HEK293 (cell line): Measurements from ENCODE around the gene DIP2C.

Experiments
- CTCF ChIA-PET: fragments of 350-600 bp; formaldehyde crosslinking; extraction: SDS; loops from one replicate; lab custom pipeline; 2021; ENCODE audit warnings: antibody characterized with exemption; lab: Yijun Ruan, JAX
- POLR2A ChIA-PET: fragments of 300-600 bp; formaldehyde crosslinking; extraction: SDS; loops from one replicate; lab custom pipeline; 2020; ENCODE audit warnings: antibody characterized with exemption, inconsistent platforms; lab: Yijun Ruan, JAX
- H3K27ac ChIP-seq: fragments of 200-500 bp; sonication (Bioruptor generic); 2 replicates; pipeline ENCODE4 v1.5.1; 2014; ENCODE audit warnings: low read depth, low read length, control low read depth, inconsistent platforms; ENCODE audit errors: extremely low read depth
- H3K36me3 ChIP-seq, 2 experiments: fragments of 200-500 bp in 1 of 2; sonication (Bioruptor generic) in 1 of 2; 1 replicate in 1 of 2; 2 replicates in 1 of 2; pipeline ENCODE4 v1.5.1; 2014 to 2017; ENCODE audit warnings: inconsistent platforms in 2 of 2, low read length in 2 of 2; ENCODE audit not compliant: control insufficient read depth in 2 of 2, insufficient read depth in 1 of 2
- H3K4me1 ChIP-seq: fragments of 200-500 bp; sonication (Bioruptor generic); 2 replicates; pipeline ENCODE4 v1.5.1; 2014; ENCODE audit warnings: mild to moderate bottlenecking, low read length, inconsistent platforms; ENCODE audit not compliant: control insufficient read depth, insufficient read depth
- H3K4me3 ChIP-seq: 2 replicates; pipeline ENCODE4 v1.5.1; 2011; ENCODE audit warnings: low read depth, mild to moderate bottlenecking, control low read depth, low read length, moderate library complexity
- H3K9me3 ChIP-seq: fragments of 200-500 bp; sonication (Bioruptor generic); 2 replicates; pipeline ENCODE4 v1.5.1; 2014; ENCODE audit warnings: low read depth, low read length, inconsistent platforms; ENCODE audit not compliant: control insufficient read depth, insufficient read depth
- GFI1B ChIP-seq: fragments of 450-650 bp; formaldehyde crosslinking; IDR thresholded peaks from 2 replicates; pipeline ENCODE4 v1.5.1; 2016; ENCODE audit warnings: missing biosample characterization, missing genetic modification characterization
- KLF1 ChIP-seq: fragments of 450-650 bp; formaldehyde crosslinking; IDR thresholded peaks from 2 replicates; pipeline ENCODE4 v1.5.1; 2016; ENCODE audit warnings: missing biosample characterization, missing genetic modification characterization
- KLF10 ChIP-seq: fragments of 450-650 bp; IDR thresholded peaks from 2 replicates; pipeline ENCODE4 v1.5.1; 2018; ENCODE audit warnings: missing biosample characterization, mild to moderate bottlenecking, missing genetic modification characterization
- KLF8 ChIP-seq: fragments of 450-650 bp; formaldehyde crosslinking; IDR thresholded peaks from 2 replicates; pipeline ENCODE4 v1.5.1; 2016; ENCODE audit warnings: missing biosample characterization, missing genetic modification characterization
- MEIS1 ChIP-seq: sonication (generic); formaldehyde crosslinking; IDR thresholded peaks from 2 replicates; pipeline ENCODE4 v1.8.1; 2022; ENCODE audit warnings: missing genetic modification reagents, mild to moderate bottlenecking, borderline replicate concordance
- PBX3 ChIP-seq: sonication (generic); formaldehyde crosslinking; IDR thresholded peaks from 2 replicates; pipeline ENCODE4 v1.8.1; 2022; ENCODE audit warnings: mild to moderate bottlenecking, moderate library complexity, missing genetic modification reagents
- ZBTB48 ChIP-seq: fragments of 450-650 bp; formaldehyde crosslinking; IDR thresholded peaks from 2 replicates; pipeline ENCODE4 v1.5.1; 2016; ENCODE audit warnings: missing biosample characterization, missing genetic modification characterization
- ZBTB7A ChIP-seq: fragments of 450-650 bp; formaldehyde crosslinking; IDR thresholded peaks from 2 replicates; pipeline ENCODE4 v1.5.1; 2016; ENCODE audit warnings: low read depth, missing biosample characterization, missing genetic modification characterization
- ZFP3 ChIP-seq: fragments of 450-650 bp; formaldehyde crosslinking; IDR thresholded peaks from 2 replicates; pipeline ENCODE4 v1.5.1; 2016; ENCODE audit warnings: low read depth, missing biosample characterization, missing genetic modification characterization
- ZFP37 ChIP-seq: fragments of 450-650 bp; formaldehyde crosslinking; IDR thresholded peaks from 2 replicates; pipeline ENCODE4 v1.5.1; 2016; ENCODE audit warnings: missing biosample characterization, missing genetic modification characterization
- ZFP69B ChIP-seq: fragments of 450-650 bp; formaldehyde crosslinking; IDR thresholded peaks from 2 replicates; pipeline ENCODE4 v1.5.1; 2016; ENCODE audit warnings: missing biosample characterization, missing genetic modification characterization
- ZNF146 ChIP-seq: fragments of 450-650 bp; formaldehyde crosslinking; IDR thresholded peaks from 2 replicates; pipeline ENCODE4 v1.5.1; 2016; ENCODE audit warnings: missing biosample characterization, missing genetic modification characterization
- ZNF169 ChIP-seq: fragments of 450-650 bp; formaldehyde crosslinking; IDR thresholded peaks from 2 replicates; pipeline ENCODE4 v1.5.1; 2016; ENCODE audit warnings: missing biosample characterization, missing genetic modification characterization
- ZNF184 ChIP-seq: fragments of 450-650 bp; IDR thresholded peaks from 2 replicates; pipeline ENCODE4 v1.5.1; 2018; ENCODE audit warnings: missing biosample characterization, mild to moderate bottlenecking, missing genetic modification characterization
- ZNF2 ChIP-seq: fragments of 450-650 bp; formaldehyde crosslinking; IDR thresholded peaks from 2 replicates; pipeline ENCODE4 v1.5.1; 2016; ENCODE audit warnings: missing biosample characterization, missing genetic modification characterization
- ZNF223 ChIP-seq: fragments of 450-650 bp; formaldehyde crosslinking; IDR thresholded peaks from 2 replicates; pipeline ENCODE4 v1.5.1; 2016; ENCODE audit warnings: missing biosample characterization, missing genetic modification characterization
- ZNF398 ChIP-seq: fragments of 450-650 bp; formaldehyde crosslinking; IDR thresholded peaks from 2 replicates; pipeline ENCODE4 v1.5.1; 2017; ENCODE audit warnings: missing biosample characterization, missing genetic modification characterization
- ZNF433 ChIP-seq: fragments of 450-650 bp; formaldehyde crosslinking; IDR thresholded peaks from 2 replicates; pipeline ENCODE4 v1.5.1; 2016; ENCODE audit warnings: missing biosample characterization, missing genetic modification characterization, low read depth
- ZNF555 ChIP-seq: fragments of 450-650 bp; formaldehyde crosslinking; conservative IDR thresholded peaks from 2 replicates; pipeline ENCODE4 v1.5.1; 2017; ENCODE audit warnings: missing biosample characterization, mild to moderate bottlenecking, missing genetic modification characterization, inconsistent platforms
- ZNF654 ChIP-seq: fragments of 450-650 bp; formaldehyde crosslinking; IDR thresholded peaks from 2 replicates; pipeline ENCODE4 v1.5.1; 2016; ENCODE audit warnings: low read depth, missing biosample characterization, missing genetic modification characterization
- ZNF660 ChIP-seq: fragments of 450-650 bp; IDR thresholded peaks from 2 replicates; pipeline ENCODE4 v1.5.1; 2018; ENCODE audit warnings: missing biosample characterization, mild to moderate bottlenecking, missing genetic modification characterization
- ZNF704 ChIP-seq: fragments of 450-650 bp; formaldehyde crosslinking; IDR thresholded peaks from 2 replicates; pipeline ENCODE4 v1.5.1; 2016; ENCODE audit warnings: missing biosample characterization, missing genetic modification characterization
- ZNF76 ChIP-seq: fragments of 450-650 bp; formaldehyde crosslinking; IDR thresholded peaks from 2 replicates; pipeline ENCODE4; 2016; ENCODE audit warnings: low read depth, missing biosample characterization, missing genetic modification characterization, borderline replicate concordance
- ZNF777 ChIP-seq: fragments of 450-650 bp; formaldehyde crosslinking; IDR thresholded peaks from 2 replicates; pipeline ENCODE4 v1.5.1; 2017; ENCODE audit warnings: missing biosample characterization, missing genetic modification characterization, borderline replicate concordance
- ZSCAN18 ChIP-seq: fragments of 450-650 bp; formaldehyde crosslinking; IDR thresholded peaks from 2 replicates; pipeline ENCODE4 v1.5.1; 2016; ENCODE audit warnings: missing biosample characterization, missing genetic modification characterization
- ZSCAN4 ChIP-seq: fragments of 450-650 bp; formaldehyde crosslinking; IDR thresholded peaks from 2 replicates; pipeline ENCODE4 v1.5.1; 2017; ENCODE audit warnings: missing biosample characterization, missing genetic modification characterization

DIP2C gene

GRCh38 chr10:670990-671389 lies 18.5 kb downstream of the DIP2C start:
- no peaks in the 10 kb centered on the region for H3K9me3 ChIP-seq
- H3K36me3 ChIP-seq: peaks cover 0 to 10% of the 10 kb centered on the region in 2 experiments; a peak in 1 of 3 replicates
- TF ChIP-seq ZFP37 (tag by site-specific recombination): no peak
- no peak for TF ChIP-seq ZSCAN18 (tag by site-specific recombination)
- TF ChIP-seq ZNF146 (tag by site-specific recombination): no peak
- TF ChIP-seq ZFP69B (tag by site-specific recombination): no peak
- no peak for TF ChIP-seq ZNF76 (tag by site-specific recombination)
- TF ChIP-seq KLF8 (tag by site-specific recombination): no peak
- TF ChIP-seq ZNF169: no peak
- no peak overlapping the region for H3K27ac ChIP-seq
- H3K4me3 ChIP-seq: no peak overlapping the region
- CTCF ChIA-PET: no interaction called here
- H3K4me1 ChIP-seq: no peaks in the 10 kb centered on the region; the same call in 1 of the 2 replicates
- POLR2A ChIA-PET: no interaction called here

- TF ChIP-seq ZFP69B (tag by site-specific recombination) (no peak), ZSCAN4 (tag by site-specific recombination) (peak; percentile 63), ZNF2 (0 out of 2 replicates have a peak, but pooled peaks have one; percentile 19), ZNF704 (no peak), ZNF184 (tag by site-specific recombination) (no peak)
- Histone ChIP-seq H3K4me1 (no peaks in the 10 kb centered on the region; the same call in 1 of the 2 replicates), H3K36me3 (peaks cover 0 to 10% of the 10 kb centered on the region in 2 experiments; a peak in 1 of 3 replicates), H3K27ac (no peak overlapping the region), H3K9me3 (no peaks in the 10 kb centered on the region), H3K4me3 (no peak overlapping the region)
- ChIA-PET POLR2A (no interaction called here), CTCF (no interaction called here)
These were observed 19.4 kb downstream of the DIP2C start for GRCh38 chr10:670038-670437.

- no peaks in the 10 kb centered on the region; the same call in 1 of the 2 replicates for H3K4me1 ChIP-seq
- H3K9me3 ChIP-seq: no peaks in the 10 kb centered on the region
- POLR2A ChIA-PET: no interaction called here
- no peak overlapping the region for H3K27ac ChIP-seq
- H3K4me3 ChIP-seq: no peak overlapping the region
- H3K36me3 ChIP-seq: peaks cover 0 to 10% of the 10 kb centered on the region in 2 experiments; a peak in 1 of 3 replicates
- CTCF ChIA-PET: no interaction called here
- TF ChIP-seq ZNF398 (no peak), ZNF777 (tag by site-specific recombination) (no peak), ZNF433 (tag by site-specific recombination) (no peak), KLF1 (tag by site-specific recombination) (no peak), KLF10 (tag by site-specific recombination) (no peak), ZBTB7A (tag by site-specific recombination) (no peak), GFI1B (tag by site-specific recombination) (no peak), MEIS1 (no peak), ZFP3 (no peak), PBX3 (CRISPR knock-in tag) (no peak), ZNF660 (tag by site-specific recombination) (no peak), ZNF654 (tag by site-specific recombination) (no peak), ZBTB48 (tag by site-specific recombination) (no peak), ZNF555 (tag by site-specific recombination) (no peak), ZNF223 (tag by site-specific recombination) (no peak)
These were observed 20.5 kb downstream of the DIP2C start for GRCh38 chr10:668786-669485.
